Kasumi-1 (cell line): ENCODE data around the gene DOCK7.
"Not testable (repeated sequence)": the region's sequence is repeated elsewhere in the genome, so short reads cannot be mapped to it uniquely, and the experiment has no call there.

Source experiments
- DNase-seq, 2 experiments: peaks; one replicate each; lab custom pipeline; 2025; lab: John Stamatoyannopoulos, UW

DOCK7 gene

GRCh38 chr1:62694479-62694878, 6.3 kb upstream of the DOCK7 start:
- not testable (repeated sequence) for DNase-seq

GRCh38 chr1:62693123-62693522, 4.9 kb upstream of the DOCK7 start:
- DNase-seq, result peak in 1 of 2 experiments; percentile 11

- DNase-seq, result no peak
Measured at GRCh38 chr1:62691062-62691844, 3.1 kb upstream of the DOCK7 start.

GRCh38 chr1:62689524-62689923, 1.3 kb upstream of the DOCK7 start:
- peak; percentile 9 to 11 for DNase-seq

- peak in 1 of 2 experiments; percentile 57 for DNase-seq
Measured at GRCh38 chr1:62688687-62689085, 500 bp upstream of the DOCK7 start.

GRCh38 chr1:62687421-62687902, 724 bp downstream of the DOCK7 start:
- peak; percentile 34 to 37 for DNase-seq

GRCh38 chr1:62686822-62687221, 1.4 kb downstream of the DOCK7 start:
- DNase-seq, result no peak

- DNase-seq, result no peak
Measured at GRCh38 chr1:62685431-62685859, 2.7 kb downstream of the DOCK7 start.

GRCh38 chr1:62682531-62682930, 5.7 kb downstream of the DOCK7 start:
- no peak for DNase-seq

GRCh38 chr1:62680992-62681391, 7.2 kb downstream of the DOCK7 start:
- DNase-seq, result not testable (repeated sequence)

- not testable (repeated sequence) for DNase-seq
Measured at GRCh38 chr1:62677822-62678221, 10.4 kb downstream of the DOCK7 start.

GRCh38 chr1:62676611-62677356, 11.4 kb downstream of the DOCK7 start:
- DNase-seq, result peak; percentile 10 to 18

- no peak for DNase-seq
Measured at GRCh38 chr1:62673629-62674028, 14.6 kb downstream of the DOCK7 start.

GRCh38 chr1:62672029-62672428, 16.2 kb downstream of the DOCK7 start:
- no peak for DNase-seq

GRCh38 chr1:62654744-62655143, 33.4 kb downstream of the DOCK7 start:
- no peak for DNase-seq

GRCh38 chr1:62652387-62652786, 35.8 kb downstream of the DOCK7 start:
- DNase-seq, result no peak

- no peak for DNase-seq
Measured at GRCh38 chr1:62643283-62643682, 44.9 kb downstream of the DOCK7 start.

GRCh38 chr1:62637392-62638105, 50.6 kb downstream of the DOCK7 start:
- peak; percentile 5 to 7 for DNase-seq

- peak; percentile 15 to 31 for DNase-seq
Measured at GRCh38 chr1:62628506-62628905, 59.7 kb downstream of the DOCK7 start.

- DNase-seq, result peak; percentile 5 to 26
Measured at GRCh38 chr1:62625415-62625814, 62.8 kb downstream of the DOCK7 start.

- peak; percentile 27 to 35 for DNase-seq
Measured at GRCh38 chr1:62621907-62622306, 66.3 kb downstream of the DOCK7 start.

GRCh38 chr1:62613890-62614289, 74.3 kb downstream of the DOCK7 start:
- no peak for DNase-seq
